ENCODE data around the gene NENF.

DNA sequence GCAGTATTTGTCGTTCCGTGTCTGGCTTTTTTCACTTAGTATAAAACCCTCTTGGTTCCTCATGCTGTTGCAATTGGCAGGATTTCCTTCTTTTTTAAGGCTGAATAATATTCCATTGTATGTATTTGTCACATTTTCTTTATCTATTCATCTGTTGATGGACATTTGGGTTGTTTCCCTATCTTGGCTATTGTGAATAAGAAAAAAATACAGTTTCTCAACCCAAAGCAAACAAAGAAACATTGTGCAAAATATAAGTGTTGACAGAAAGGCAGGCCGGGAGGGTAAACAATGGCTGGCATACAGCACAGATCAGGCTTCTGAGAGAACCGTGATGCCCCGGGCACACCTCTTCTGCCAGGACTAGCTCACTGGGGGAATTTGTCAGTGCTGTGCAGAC lies 26.9 kb downstream of the NENF start:
- TF ChIP-seq, protein P1, sequence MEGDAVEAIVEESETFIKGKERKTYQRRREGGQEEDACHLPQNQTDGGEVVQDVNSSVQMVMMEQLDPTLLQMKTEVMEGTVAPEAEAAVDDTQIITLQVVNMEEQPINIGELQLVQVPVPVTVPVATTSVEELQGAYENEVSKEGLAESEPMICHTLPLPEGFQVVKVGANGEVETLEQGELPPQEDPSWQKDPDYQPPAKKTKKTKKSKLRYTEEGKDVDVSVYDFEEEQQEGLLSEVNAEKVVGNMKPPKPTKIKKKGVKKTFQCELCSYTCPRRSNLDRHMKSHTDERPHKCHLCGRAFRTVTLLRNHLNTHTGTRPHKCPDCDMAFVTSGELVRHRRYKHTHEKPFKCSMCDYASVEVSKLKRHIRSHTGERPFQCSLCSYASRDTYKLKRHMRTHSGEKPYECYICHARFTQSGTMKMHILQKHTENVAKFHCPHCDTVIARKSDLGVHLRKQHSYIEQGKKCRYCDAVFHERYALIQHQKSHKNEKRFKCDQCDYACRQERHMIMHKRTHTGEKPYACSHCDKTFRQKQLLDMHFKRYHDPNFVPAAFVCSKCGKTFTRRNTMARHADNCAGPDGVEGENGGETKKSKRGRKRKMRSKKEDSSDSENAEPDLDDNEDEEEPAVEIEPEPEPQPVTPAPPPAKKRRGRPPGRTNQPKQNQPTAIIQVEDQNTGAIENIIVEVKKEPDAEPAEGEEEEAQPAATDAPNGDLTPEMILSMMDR (IDR thresholded peaks at IDR 0.05): no peak
- no peak for TF ChIP-seq POLR2AphosphoS5 (IDR thresholded peaks at IDR 0.05)
- TF ChIP-seq POLR2A (IDR thresholded peaks at IDR 0.05; ENCODE audit: low read depth): no peak
- TF ChIP-seq EP300 (IDR thresholded peaks at IDR 0.05): no peak
